Measurements from ENCODE around the gene SECISBP2L. TPM values are rescaled to one million over a fixed set of nuclear protein-coding genes. Genes with fewer than 3 reads are reported as not detected.
A peak's percentile ranks its signal among the peaks of the same experiment; 100 is the strongest.

The SECISBP2L gene
- total and polyA plus RNA-seq, 2 of the 4 experiments (the other 2 are of a cell fraction) = 13.1 to 34.1 TPM

- peak overlapping the region in 1 of 2 experiments; percentile 48; a peak in 2 of 4 replicates for H4K8ac ChIP-seq (ENCODE audit: low read depth in 2 of 2, low read length in 2 of 2)
- no TSS peak for BruUV-seq (replicated peaks)
- no peak overlapping the region for H3K4me3 ChIP-seq (ENCODE audit: insufficient read depth, low read depth, low read length)
- H3K9me1 ChIP-seq (ENCODE audit: insufficient read depth, low read length) = peaks cover under 1% of the 10 kb centered on the region; the same call in 1 of the 2 replicates
- DNase-seq (peak; percentile 28), ATAC-seq (ENCODE audit: low read depth) (no peak)
- no peaks in the 10 kb centered on the region for H3K27me3 ChIP-seq (ENCODE audit: control insufficient read depth, insufficient read depth, low read length)
- peak overlapping the region; percentile 66 for H2BK5ac ChIP-seq (ENCODE audit: low read depth, low read length, poor library complexity, severe bottlenecking)
- dilution Hi-C loops (cut with HindIII; ENCODE audit: low sequenced_read_pairs, unreplicated experiment) = no loop called here
- no peak overlapping the region for H3K56ac ChIP-seq (ENCODE audit: extremely low read depth, insufficient read depth, low read length)
- no peak overlapping the region for H3K27ac ChIP-seq (ENCODE audit: insufficient read depth, low read length)
- no peak overlapping the region for H2AK5ac ChIP-seq (ENCODE audit: low read depth, low read length)
- H2AK9ac ChIP-seq (replicated peaks; ENCODE audit: low read depth, low read length, poor library complexity) = no peak overlapping the region
- peaks cover 25% of the 10 kb centered on the region for H4K20me1 ChIP-seq (ENCODE audit: insufficient read depth, low read length)
- H3K9ac ChIP-seq (ENCODE audit: low read depth, low read length) = no peak overlapping the region
- H2BK15ac ChIP-seq (ENCODE audit: low read depth, low read length) = no peak overlapping the region
- peaks cover 2% of the 10 kb centered on the region; the same call in 1 of the 2 replicates for H3K4me1 ChIP-seq (ENCODE audit: control insufficient read depth, insufficient read depth, low read length)
- H3K23ac ChIP-seq (ENCODE audit: low read depth, low read length) = peak overlapping the region; percentile 41; the same call in 1 of the 2 replicates
- POLR2A ChIA-PET (ENCODE audit: unreplicated experiment) = no interaction called here
- peak overlapping the region; percentile 20; the same call in 1 of the 2 replicates for H3K18ac ChIP-seq (ENCODE audit: low read depth, low read length)
- H2BK20ac ChIP-seq (ENCODE audit: low read depth, low read length) = no peak overlapping the region
- H4K91ac ChIP-seq (ENCODE audit: insufficient read depth, low read depth, low read length) = no peak overlapping the region
- TF ChIP-seq MXI1 (IDR thresholded peaks at IDR 0.05; ENCODE audit: borderline replicate concordance, low read depth, low read length) = no peak
- TF ChIP-seq CEBPB (IDR thresholded peaks at IDR 0.05; ENCODE audit: low read depth, low read length) = no peak
- no peak for TF ChIP-seq RCOR1 (IDR thresholded peaks at IDR 0.05; ENCODE audit: insufficient replicate concordance, low read length)
- no peak for TF ChIP-seq ELK1 (IDR thresholded peaks at IDR 0.05; ENCODE audit: borderline replicate concordance, low read depth, low read length)
- H4K5ac ChIP-seq (ENCODE audit: low read depth, low read length) = no peak overlapping the region
- CTCF ChIA-PET = no interaction called here
- in situ Hi-C loops (cut with MboI; ENCODE audit: low sequenced_read_pairs) = no loop called here
- H2AFZ ChIP-seq (replicated peaks; ENCODE audit: low read length, poor library complexity) = no peak overlapping the region
- no peak overlapping the region for H2BK120ac ChIP-seq (ENCODE audit: low read depth, low read length)
- H3K9me3 ChIP-seq (ENCODE audit: control insufficient read depth, insufficient read depth, low read length) = peaks cover 3% of the 10 kb centered on the region
- peak overlapping the region; percentile 75; the same call in 1 of the 2 replicates for H3K4me2 ChIP-seq (ENCODE audit: low read depth, low read length)
- H3K14ac ChIP-seq (replicated peaks; ENCODE audit: low read depth, low read length) = no peak overlapping the region
- 60% methylated on average over 3 of the region's 5 CpGs; no CpG with 5 or more reads in 1 of the 2 experiments for WGBS, 2 experiments (ENCODE audit: extremely low coverage in 2 of 2, insufficient read length in 1 of 2)
- peaks cover 3 to 39% of the 10 kb centered on the region in 2 experiments; a peak in 3 of 4 replicates for H3K79me1 ChIP-seq (ENCODE audit: low read depth in 1 of 2, low read length in 2 of 2)
- intact Hi-C loops (cut with micrococcal nuclease) = no loop called here
- H3K4ac ChIP-seq (ENCODE audit: low read depth, low read length) = 0 out of 2 replicates have a peak overlapping the region, but pooled peaks have one; percentile 1
- peaks cover 4% of the 10 kb centered on the region for H3K36me3 ChIP-seq (ENCODE audit: control insufficient read depth, insufficient read depth, low read length)
These were observed 4.8 kb downstream of the SECISBP2L start for GRCh38 chr15:49041426-49041825.
